Measurements from ENCODE around the gene BMPR1A.
"Not testable (repeated sequence)": the region's sequence is repeated elsewhere in the genome, so short reads cannot be mapped to it uniquely, and the experiment has no call there.

Gene BMPR1A

DNA sequence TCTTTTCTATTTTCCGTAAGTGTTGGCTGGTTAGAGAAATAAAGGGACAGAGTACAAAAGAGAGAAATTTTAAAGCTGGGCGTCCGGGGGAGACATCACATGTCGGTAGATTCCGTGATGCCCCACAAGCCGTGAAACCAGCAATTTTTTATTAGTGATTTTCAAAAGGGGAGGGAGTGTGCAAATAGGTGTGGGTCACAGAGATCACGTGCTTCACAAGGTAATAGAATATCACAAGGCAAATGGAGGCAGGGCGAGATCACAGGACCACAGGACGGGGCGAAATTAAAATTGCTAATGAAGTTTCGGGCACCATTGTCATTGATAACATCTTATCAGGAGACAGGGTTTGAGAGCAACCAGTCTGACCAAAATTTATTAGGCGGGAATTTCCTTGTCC is 97.2 kb downstream of the BMPR1A start:
- not testable (repeated sequence) for DNase-seq

GRCh38 chr10:86855513-86855912 is 99.1 kb downstream of the BMPR1A start:
- DNase-seq: no peak

- DNase-seq: no peak
Observed at GRCh38 chr10:86856156-86856555, 99.7 kb downstream of the BMPR1A start.

DNA sequence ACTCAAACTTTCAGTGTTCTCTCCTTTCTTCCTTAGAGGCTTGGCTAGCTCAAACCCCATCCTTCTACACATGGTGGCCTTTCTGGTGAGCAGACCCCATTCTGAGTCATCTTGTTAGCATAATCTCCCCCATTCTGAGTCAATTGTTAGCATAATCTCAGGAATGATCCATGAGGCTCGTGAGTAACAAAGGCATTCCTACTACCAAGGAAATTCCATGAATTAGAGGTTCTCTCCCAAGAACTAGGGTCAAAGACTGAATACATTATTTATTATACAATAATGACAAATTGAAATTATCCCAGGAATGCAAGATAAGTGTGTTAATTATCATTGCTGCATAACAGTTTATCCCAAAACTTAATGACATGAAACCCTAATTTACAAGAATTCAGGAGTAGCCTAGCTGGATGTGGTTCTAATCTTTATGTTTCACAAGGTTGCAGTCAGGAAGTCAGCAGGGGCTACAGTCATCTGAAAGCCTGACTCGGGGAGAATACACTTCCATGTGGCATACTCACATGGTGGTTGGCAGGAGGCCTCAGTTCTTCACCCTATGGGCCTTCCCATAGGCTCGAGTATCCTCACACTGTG is 100.8 kb downstream of the BMPR1A start:
- DNase-seq: no peak

GRCh38 chr10:86858011-86858410 is 101.6 kb downstream of the BMPR1A start:
- no peak for DNase-seq

- DNase-seq: no peak
Observed at GRCh38 chr10:86861351-86861750, 104.9 kb downstream of the BMPR1A start.

- no peak for DNase-seq
Observed at GRCh38 chr10:86862373-86862772, 106.0 kb downstream of the BMPR1A start.

GRCh38 chr10:86862786-86863483 is 106.5 kb downstream of the BMPR1A start:
- DNase-seq: no peak

- DNase-seq: no peak
Observed at GRCh38 chr10:86863484-86863842, 107.0 kb downstream of the BMPR1A start.

- not testable (repeated sequence) for DNase-seq
Observed at GRCh38 chr10:86865011-86865811, 108.8 kb downstream of the BMPR1A start.

- no peak for DNase-seq
Observed at GRCh38 chr10:86867149-86867548, 110.7 kb downstream of the BMPR1A start.

DNA sequence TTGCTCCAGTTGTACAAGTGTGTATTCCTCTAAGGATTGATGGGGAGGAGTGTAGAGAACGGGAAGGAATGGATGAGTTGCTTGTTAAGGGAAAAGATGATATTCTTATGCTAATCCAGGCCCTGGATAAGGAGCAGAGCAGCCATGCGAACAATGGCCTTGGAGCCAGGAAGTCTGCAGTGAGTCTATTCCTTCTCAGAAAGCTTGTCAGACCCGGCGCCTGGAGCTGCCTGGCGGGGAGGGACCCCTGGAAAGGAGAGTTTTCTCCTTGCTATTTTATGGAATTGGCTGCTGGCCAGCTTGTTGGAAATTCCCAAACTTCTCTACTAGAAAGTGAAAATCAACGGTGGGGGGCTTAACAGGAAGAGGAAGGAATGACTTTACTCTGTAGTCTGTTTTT is 111.9 kb downstream of the BMPR1A start:
- DNase-seq: no peak

GRCh38 chr10:86870679-86871078 is 114.3 kb downstream of the BMPR1A start:
- no peak for DNase-seq

GRCh38 chr10:86871563-86872183 is 115.3 kb downstream of the BMPR1A start:
- no peak for DNase-seq

DNA sequence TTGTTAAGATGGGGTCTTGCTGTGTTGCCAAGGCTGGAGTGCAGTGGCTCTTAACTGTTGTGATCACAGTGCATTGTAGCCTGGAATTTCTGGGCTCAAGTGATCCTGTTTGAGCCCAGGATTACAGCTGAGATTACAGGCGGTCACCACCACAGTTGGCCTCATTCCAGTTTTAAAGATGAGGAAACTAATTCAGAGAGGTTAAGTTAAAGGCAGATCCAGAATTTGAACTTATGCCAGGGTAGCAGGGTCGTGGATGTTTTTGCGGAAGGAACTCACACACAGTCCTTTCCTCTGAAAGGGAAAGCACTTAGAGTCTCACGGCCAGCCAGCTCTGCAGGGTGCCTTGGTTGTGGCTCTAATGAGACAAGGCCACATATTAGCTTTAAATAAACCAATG is 116.3 kb downstream of the BMPR1A start:
- DNase-seq: no peak

DNA sequence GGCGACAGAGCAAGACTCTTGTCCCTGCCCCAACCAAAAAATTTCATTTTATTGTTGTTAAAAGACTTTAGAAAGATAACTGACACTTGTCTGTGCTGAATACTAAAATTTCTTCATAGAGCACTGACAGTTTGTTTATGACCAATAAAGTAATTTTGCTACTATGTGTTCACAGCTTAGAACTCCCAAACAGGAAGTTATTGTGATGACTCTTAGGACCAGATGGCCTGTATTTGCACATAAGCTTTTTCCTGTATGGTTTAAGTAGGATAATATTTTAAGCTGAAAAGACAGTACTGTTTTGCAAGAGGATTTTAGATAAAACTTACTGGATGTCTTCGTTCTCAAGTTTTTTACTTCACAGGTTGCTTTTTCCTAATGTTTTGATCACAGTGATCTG is 120.3 kb downstream of the BMPR1A start:
- DNase-seq: peak; percentile 15

DNA sequence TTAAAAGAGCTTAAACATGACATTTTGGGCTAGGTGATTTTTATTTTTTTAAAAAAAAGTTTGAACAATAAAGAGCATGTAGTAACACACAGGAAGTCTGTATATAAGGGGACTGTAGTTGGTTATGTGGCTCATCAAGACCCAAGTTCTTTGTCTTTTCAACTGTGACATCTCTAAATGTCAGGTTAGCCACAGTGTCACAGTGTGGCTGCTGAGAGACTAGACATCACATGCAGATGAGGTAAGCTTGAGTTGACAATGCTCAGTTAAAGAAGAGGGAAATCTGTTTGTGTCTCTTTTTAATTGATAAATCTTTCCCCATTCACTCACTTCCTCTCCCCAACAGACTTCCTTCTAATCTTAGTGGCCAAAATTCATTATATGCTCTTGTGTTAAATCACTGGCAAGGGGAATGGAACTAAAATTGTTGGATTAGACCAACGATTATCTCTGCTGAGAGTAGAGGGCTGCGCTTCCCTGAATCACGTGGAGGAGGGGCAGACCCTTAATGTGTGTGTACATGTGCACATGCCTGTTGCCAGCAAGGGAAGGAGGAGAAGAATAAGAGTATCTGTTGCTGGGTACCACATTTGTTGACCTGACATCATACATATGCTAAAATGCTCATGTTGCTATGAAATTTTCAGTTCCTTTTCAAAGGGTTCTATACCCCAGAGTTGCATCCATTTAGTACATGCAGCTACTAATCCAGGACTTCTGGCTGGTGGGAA is 122.7 kb downstream of the BMPR1A start:
- DNase-seq: no peak

- DNase-seq: no peak
Observed at GRCh38 chr10:86880971-86881370, 124.6 kb downstream of the BMPR1A start.

DNA sequence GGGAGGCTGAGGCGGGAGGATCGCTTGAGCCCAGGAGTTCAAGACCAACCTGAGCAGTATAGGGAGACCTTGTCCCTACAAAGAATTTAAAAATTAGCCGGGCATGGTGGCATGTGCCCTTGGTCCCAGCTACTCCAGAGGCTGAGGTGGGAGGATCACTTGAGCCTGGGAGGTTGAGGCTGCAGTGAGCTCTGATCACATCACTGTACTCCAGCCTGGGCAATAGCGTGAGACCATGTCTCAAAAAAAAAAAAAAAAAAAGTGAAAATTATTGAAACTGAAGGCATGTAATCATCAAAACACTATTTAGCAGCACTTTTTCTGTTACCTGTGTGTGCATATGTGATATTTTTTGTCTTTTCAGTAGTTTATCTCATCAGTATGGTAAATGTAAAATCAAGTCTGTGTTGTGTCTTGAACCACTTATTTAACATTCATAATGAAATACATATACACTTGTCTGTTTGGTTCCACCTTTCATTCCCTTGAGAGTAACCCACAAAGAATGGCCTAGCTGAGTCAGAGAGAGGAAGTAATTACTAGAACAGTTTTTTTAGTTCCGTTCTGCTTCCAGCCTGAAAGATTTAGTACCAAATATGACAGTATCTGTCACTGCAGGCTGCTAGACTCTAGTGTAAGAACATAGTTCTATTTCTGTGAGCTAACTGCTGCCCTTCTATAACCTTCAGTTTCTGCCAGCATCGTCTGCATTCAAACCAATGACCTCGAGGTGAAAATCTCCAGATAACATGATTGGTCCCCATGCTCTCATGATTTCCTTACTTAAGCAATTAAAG is 132.4 kb downstream of the BMPR1A start:
- no peak for DNase-seq

- no peak for DNase-seq
Observed at GRCh38 chr10:86889997-86890396, 133.6 kb downstream of the BMPR1A start.

DNA sequence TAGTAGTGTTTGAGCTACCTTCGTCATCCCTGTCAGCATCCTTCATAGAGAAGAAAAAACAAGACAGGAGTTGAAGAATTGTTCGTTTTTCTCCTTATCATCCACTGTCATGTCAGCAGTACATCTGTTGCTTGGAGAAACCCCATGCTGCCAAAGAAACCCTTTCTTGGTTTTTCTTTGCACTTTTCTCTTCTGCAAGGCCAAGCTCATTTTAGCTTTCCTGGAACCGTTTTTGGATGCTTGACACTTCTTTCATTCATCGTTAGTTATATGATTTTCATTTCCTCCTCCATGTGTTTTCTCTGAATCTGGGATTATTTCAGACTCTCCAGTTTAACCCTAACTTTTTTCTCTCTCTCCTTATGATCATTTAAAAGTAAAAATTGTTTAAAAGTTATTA is 142.1 kb downstream of the BMPR1A start:
- DNase-seq: no peak

DNA sequence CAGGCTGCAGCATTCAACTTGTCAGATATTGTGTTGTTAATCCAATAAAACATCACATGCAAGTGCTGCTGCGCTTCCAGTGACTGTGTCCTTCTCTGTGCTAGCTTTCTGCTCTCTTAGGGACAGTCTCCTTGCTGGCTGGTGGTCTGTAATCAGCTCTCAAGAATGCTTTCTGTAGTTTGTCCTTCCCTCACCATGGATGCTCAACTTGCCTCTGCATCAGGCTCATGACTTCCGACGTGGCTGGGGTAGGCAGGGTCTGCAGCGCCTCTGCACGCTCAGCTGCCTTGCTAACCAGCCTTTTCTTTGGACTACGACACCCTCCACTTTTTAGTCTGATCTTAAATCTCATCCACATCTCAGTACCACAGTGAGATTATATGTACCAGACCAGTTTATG is 142.7 kb downstream of the BMPR1A start:
- no peak for DNase-seq
